K562 (cell line): Measurements from ENCODE around the gene EPB41L2. TPM values are rescaled to one million over a fixed set of nuclear protein-coding genes. Genes with fewer than 3 reads are reported as not detected.

Experiments
- CEBPG ChIP-seq, 3 experiments: fragments of 200-800 bp in 1 of 3; sonication (Bioruptor generic) in 1 of 3; sonication (generic) in 1 of 3; formaldehyde crosslinking in 1 of 3; IDR thresholded peaks in 2 of 3; conservative IDR thresholded peaks in 1 of 3; 2 replicates each; pipeline versions ENCODE4 v1.6.1 to v1.8.0; 2016 to 2022; ENCODE audit warnings: missing compliant biosample characterization in 2 of 3, missing genetic modification characterization in 2 of 3, mild to moderate bottlenecking in 1 of 3, missing genetic modification reagents in 1 of 3
- EP300 ChIP-seq: IDR thresholded peaks from 2 replicates; pipeline ENCODE4 v1.6.1; 2012; ENCODE audit warnings: low read length, improper control_type of control experiment
- ESRRA ChIP-seq: fragments of 450-650 bp; IDR thresholded peaks from 2 replicates; pipeline ENCODE4 v1.6.1; 2014; ENCODE audit warnings: low read depth, mild to moderate bottlenecking, moderate library complexity, borderline replicate concordance
- GATA2 ChIP-seq: sonication (generic); formaldehyde crosslinking; IDR thresholded peaks from 2 replicates; pipeline ENCODE4 v1.4.0; 2020; ENCODE audit warnings: mild to moderate bottlenecking, missing genetic modification reagents
- HDAC1 ChIP-seq, 2 experiments: fragments of 450-650 bp; IDR thresholded peaks; 2 replicates each; pipeline ENCODE4 v1.6.1; 2016 to 2017; ENCODE audit warnings: inconsistent platforms in 1 of 2, mild to moderate bottlenecking in 1 of 2, moderate library complexity in 1 of 2
- MBD2 ChIP-seq: sonication (generic); IDR thresholded peaks from 2 replicates; pipeline ENCODE4 v1.6.1; 2016; ENCODE audit warnings: low read depth, borderline replicate concordance
- MTA2 ChIP-seq: fragments of 450-650 bp; IDR thresholded peaks from 2 replicates; pipeline ENCODE4 v1.6.1; 2016; ENCODE audit warnings: low read depth
- NCOA1 ChIP-seq: fragments of 450-650 bp; IDR thresholded peaks from 2 replicates; pipeline ENCODE4 v1.6.1; 2016; ENCODE audit warnings: low read depth
- NFIX ChIP-seq: fragments of 250-450 bp; sonication (Bioruptor Pico); IDR thresholded peaks from 2 replicates; pipeline ENCODE4 v1.4.0; 2020; ENCODE audit warnings: low read depth, mild to moderate bottlenecking, moderate library complexity
- NR2C1 ChIP-seq, 2 experiments: fragments of 450-650 bp; IDR thresholded peaks; 2 replicates each; pipeline ENCODE4 v1.6.1; 2017; ENCODE audit warnings: mild to moderate bottlenecking in 2 of 2, antibody characterized with exemption in 1 of 2, inconsistent platforms in 1 of 2, missing compliant biosample characterization in 1 of 2, missing genetic modification characterization in 1 of 2
- PCBP2 ChIP-seq: fragments of 200-400 bp; formaldehyde crosslinking; IDR thresholded peaks from 2 replicates; pipeline ENCODE4 v1.6.1; 2018; ENCODE audit warnings: low read length, low read depth, mild to moderate bottlenecking, moderate library complexity; ENCODE audit not compliant: poor library complexity, severe bottlenecking
- TAF15 ChIP-seq: fragments of 200-400 bp; formaldehyde crosslinking; IDR thresholded peaks from 2 replicates; pipeline ENCODE4 v1.6.1; 2017; ENCODE audit warnings: mild to moderate bottlenecking, low read depth, low read length, moderate library complexity
- TBL1XR1 ChIP-seq, 2 experiments: IDR thresholded peaks; 2 replicates each; pipeline ENCODE4 v1.6.1; 2012; ENCODE audit warnings: improper control_type of control experiment in 2 of 2, low read length in 2 of 2, mild to moderate bottlenecking in 1 of 2
- TCF3 ChIP-seq: sonication (generic); formaldehyde crosslinking; IDR thresholded peaks from 2 replicates; pipeline ENCODE4 v1.4.0; 2020; ENCODE audit warnings: mild to moderate bottlenecking, missing genetic modification reagents
- TEAD4 ChIP-seq, 2 experiments: sonication (generic) in 1 of 2; formaldehyde crosslinking in 1 of 2; IDR thresholded peaks; 2 replicates each; pipeline versions ENCODE4 v1.6.1 to v1.8.0; 2012 to 2022; ENCODE audit warnings: borderline replicate concordance in 1 of 2, inconsistent platforms in 1 of 2, low read length in 1 of 2, mild to moderate bottlenecking in 1 of 2, missing genetic modification reagents in 1 of 2
- TRIM24 ChIP-seq, 2 experiments: fragments of 450-650 bp; IDR thresholded peaks; 2 replicates each; pipeline ENCODE4 v1.6.1; 2016
- ZEB2 ChIP-seq: fragments of 450-650 bp; IDR thresholded peaks from 2 replicates; pipeline ENCODE4 v1.6.1; 2016
- ZNF561 ChIP-seq: fragments of 450-650 bp; formaldehyde crosslinking; conservative IDR thresholded peaks from 2 replicates; pipeline ENCODE4 v1.4.0; 2020; ENCODE audit warnings: mild to moderate bottlenecking, moderate library complexity
- polyA plus RNA-seq, 8 experiments: library from polyadenylated mRNA; depleted of rRNA in 4 of 8; stranded (reverse) in 5 of 8; unstranded in 3 of 8; fragments of >200 nt; fragmentation: Nextera tagmentation in 2 of 8; fragmentation: Illumina TruSeq in 1 of 8; extraction: Ambion mirVana in 2 of 8; extraction: Trizol in 1 of 8; gene quantifications; 2 replicates each; pipeline versions ENCODE4 v1.2.1 to v1.2.3, GENCODE V29; 2011 to 2014; ENCODE audit warnings: inconsistent platforms in 1 of 8, missing spikeins in 1 of 8
- total RNA-seq, 7 experiments: library from RNA; depleted of rRNA in 6 of 7; stranded (reverse); fragments of >200 nt in 6 of 7; fragmentation: Illumina TruSeq in 2 of 7; extraction: Trizol in 2 of 7; gene quantifications; 2 replicates each; pipeline versions ENCODE4 v1.2.1 to v1.2.3, GENCODE V29; 2011 to 2021; ENCODE audit warnings: low replicate concordance in 1 of 7
- TF ChIP-seq, protein P1 (sequence below): fragments of 200-800 bp; sonication (Bioruptor generic); IDR thresholded peaks from 2 replicates; pipeline ENCODE4 v1.6.1; 2017; ENCODE audit warnings: missing genetic modification characterization, missing compliant biosample characterization
- TF ChIP-seq, protein P2 (sequence below): fragments of 450-650 bp; IDR thresholded peaks from 2 replicates; pipeline ENCODE4 v1.6.1; 2016; ENCODE audit warnings: low read depth, mild to moderate bottlenecking, moderate library complexity
- TF ChIP-seq, protein P3 (sequence below): sonication (generic); formaldehyde crosslinking; IDR thresholded peaks from 2 replicates; pipeline ENCODE4 v1.8.0; 2023; ENCODE audit warnings: missing genetic modification reagents, mild to moderate bottlenecking, borderline replicate concordance

EPB41L2 gene
- total and polyA plus RNA-seq, 9 of the 15 experiments (the other 6 are each of a cell fraction or from before 2014, with no cell fraction given): 5.1 to 53.6 (median 25.0) TPM

DNA sequence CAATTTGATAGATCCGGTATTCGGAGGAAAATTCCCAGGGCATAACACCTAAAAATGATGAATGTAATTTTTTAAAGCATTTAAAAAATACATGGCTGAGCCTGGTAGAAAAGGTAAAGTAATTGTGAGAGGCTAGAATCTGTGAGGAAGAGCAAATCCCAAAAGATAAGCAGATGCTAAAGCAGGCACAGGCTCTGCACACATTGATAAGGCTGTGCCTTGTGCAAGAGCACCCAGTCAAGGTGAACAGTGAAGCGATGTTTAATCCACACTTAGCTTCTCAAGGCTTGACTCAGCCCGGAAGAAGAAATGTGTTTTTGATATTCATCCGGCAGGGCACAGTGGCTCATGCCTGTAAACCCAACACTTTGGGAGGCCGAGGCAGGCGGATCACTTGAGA is 5.1 kb upstream of the EPB41L2 start (continued):
- TF ChIP-seq GATA2 (CRISPR knock-in tag) (peak; percentile 74), NR2C1 (IDR thresholded peaks at IDR 0.05) (no peak), NR2C1 (tag; IDR thresholded peaks at IDR 0.05) (peak; percentile 68), CEBPG (CRISPR knock-in tag; IDR thresholded peaks at IDR 0.05) (peak; percentile 57; the same call in 1 of the 2 replicates), CEBPG (tag; conservative IDR thresholded peaks at IDR 0.05 in 1 of 2, IDR thresholded peaks at IDR 0.05 in 1 of 2) (no peak), ESRRA (peak; percentile 15; the same call in 1 of the 2 replicates), ZEB2 (peak; percentile 75), TRIM24 (IDR thresholded peaks at IDR 0.05) (peak; percentile 90 to 91), MTA2 (peak; percentile 69), EP300 (peak; percentile 72), MBD2 (0 out of 2 replicates have a peak, but pooled peaks have one; percentile 27), TAF15 (no peak), NFIX (CRISPR knock-in tag) (no peak), ZNF561 (CRISPR knock-in tag) (no peak), PCBP2 (no peak), TCF3 (peak; percentile 92), TEAD4 (IDR thresholded peaks at IDR 0.05; ENCODE audit: low read length) (peak; percentile 93), TEAD4 (CRISPR knock-in tag; IDR thresholded peaks at IDR 0.05; ENCODE audit: borderline replicate concordance) (no peak), HDAC1 (IDR thresholded peaks at IDR 0.05) (peak in 1 of 2 experiments; percentile 64; a peak in 2 of 4 replicates), TBL1XR1 (IDR thresholded peaks at IDR 0.05; ENCODE audit: low read length in 2 of 2) (0 out of 4 replicates have a peak, but pooled peaks of 1 of the 2 experiments have one; percentile 32), NCOA1 (0 out of 2 replicates have a peak, but pooled peaks have one; percentile 21)
- TF ChIP-seq, protein P1, sequence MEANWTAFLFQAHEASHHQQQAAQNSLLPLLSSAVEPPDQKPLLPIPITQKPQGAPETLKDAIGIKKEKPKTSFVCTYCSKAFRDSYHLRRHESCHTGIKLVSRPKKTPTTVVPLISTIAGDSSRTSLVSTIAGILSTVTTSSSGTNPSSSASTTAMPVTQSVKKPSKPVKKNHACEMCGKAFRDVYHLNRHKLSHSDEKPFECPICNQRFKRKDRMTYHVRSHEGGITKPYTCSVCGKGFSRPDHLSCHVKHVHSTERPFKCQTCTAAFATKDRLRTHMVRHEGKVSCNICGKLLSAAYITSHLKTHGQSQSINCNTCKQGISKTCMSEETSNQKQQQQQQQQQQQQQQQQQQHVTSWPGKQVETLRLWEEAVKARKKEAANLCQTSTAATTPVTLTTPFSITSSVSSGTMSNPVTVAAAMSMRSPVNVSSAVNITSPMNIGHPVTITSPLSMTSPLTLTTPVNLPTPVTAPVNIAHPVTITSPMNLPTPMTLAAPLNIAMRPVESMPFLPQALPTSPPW (CRISPR knock-in tag): no peak
- TF ChIP-seq, protein P2, sequence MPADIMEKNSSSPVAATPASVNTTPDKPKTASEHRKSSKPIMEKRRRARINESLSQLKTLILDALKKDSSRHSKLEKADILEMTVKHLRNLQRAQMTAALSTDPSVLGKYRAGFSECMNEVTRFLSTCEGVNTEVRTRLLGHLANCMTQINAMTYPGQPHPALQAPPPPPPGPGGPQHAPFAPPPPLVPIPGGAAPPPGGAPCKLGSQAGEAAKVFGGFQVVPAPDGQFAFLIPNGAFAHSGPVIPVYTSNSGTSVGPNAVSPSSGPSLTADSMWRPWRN: 0 out of 2 replicates have a peak, but pooled peaks have one; percentile 19
- TF ChIP-seq, protein P3, sequence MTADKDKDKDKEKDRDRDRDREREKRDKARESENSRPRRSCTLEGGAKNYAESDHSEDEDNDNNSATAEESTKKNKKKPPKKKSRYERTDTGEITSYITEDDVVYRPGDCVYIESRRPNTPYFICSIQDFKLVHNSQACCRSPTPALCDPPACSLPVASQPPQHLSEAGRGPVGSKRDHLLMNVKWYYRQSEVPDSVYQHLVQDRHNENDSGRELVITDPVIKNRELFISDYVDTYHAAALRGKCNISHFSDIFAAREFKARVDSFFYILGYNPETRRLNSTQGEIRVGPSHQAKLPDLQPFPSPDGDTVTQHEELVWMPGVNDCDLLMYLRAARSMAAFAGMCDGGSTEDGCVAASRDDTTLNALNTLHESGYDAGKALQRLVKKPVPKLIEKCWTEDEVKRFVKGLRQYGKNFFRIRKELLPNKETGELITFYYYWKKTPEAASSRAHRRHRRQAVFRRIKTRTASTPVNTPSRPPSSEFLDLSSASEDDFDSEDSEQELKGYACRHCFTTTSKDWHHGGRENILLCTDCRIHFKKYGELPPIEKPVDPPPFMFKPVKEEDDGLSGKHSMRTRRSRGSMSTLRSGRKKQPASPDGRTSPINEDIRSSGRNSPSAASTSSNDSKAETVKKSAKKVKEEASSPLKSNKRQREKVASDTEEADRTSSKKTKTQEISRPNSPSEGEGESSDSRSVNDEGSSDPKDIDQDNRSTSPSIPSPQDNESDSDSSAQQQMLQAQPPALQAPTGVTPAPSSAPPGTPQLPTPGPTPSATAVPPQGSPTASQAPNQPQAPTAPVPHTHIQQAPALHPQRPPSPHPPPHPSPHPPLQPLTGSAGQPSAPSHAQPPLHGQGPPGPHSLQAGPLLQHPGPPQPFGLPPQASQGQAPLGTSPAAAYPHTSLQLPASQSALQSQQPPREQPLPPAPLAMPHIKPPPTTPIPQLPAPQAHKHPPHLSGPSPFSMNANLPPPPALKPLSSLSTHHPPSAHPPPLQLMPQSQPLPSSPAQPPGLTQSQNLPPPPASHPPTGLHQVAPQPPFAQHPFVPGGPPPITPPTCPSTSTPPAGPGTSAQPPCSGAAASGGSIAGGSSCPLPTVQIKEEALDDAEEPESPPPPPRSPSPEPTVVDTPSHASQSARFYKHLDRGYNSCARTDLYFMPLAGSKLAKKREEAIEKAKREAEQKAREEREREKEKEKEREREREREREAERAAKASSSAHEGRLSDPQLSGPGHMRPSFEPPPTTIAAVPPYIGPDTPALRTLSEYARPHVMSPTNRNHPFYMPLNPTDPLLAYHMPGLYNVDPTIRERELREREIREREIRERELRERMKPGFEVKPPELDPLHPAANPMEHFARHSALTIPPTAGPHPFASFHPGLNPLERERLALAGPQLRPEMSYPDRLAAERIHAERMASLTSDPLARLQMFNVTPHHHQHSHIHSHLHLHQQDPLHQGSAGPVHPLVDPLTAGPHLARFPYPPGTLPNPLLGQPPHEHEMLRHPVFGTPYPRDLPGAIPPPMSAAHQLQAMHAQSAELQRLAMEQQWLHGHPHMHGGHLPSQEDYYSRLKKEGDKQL (CRISPR knock-in tag): no peak
